Activated T-cell treated with anti-CD3 and anti-CD28 coated beads, Interleukin-2, amount 50 U/mL, for 24 hours (primary cell): ENCODE data around the gene SLC39A7.

ENCODE experiments used
- DNase-seq: peaks from one replicate; pipeline ENCODE4 v3.0.0-alpha.2; 2020
- H3K27ac Mint-ChIP-seq: 2 replicates; pipeline ENCODE4 v1.8.0; 2020; ENCODE audit warnings: mild to moderate bottlenecking, mixed read lengths
- H3K27me3 Mint-ChIP-seq: 2 replicates; pipeline ENCODE4 v1.8.0; 2020; ENCODE audit warnings: mixed read lengths
- H3K36me3 Mint-ChIP-seq: 2 replicates; pipeline ENCODE4 v1.8.0; 2020; ENCODE audit warnings: low read depth, mixed read lengths
- H3K4me1 Mint-ChIP-seq: 2 replicates; pipeline ENCODE4 v1.8.0; 2020; ENCODE audit warnings: low read depth, mixed read lengths
- H3K4me3 Mint-ChIP-seq: 2 replicates; pipeline ENCODE4 v1.8.0; 2020; ENCODE audit warnings: mild to moderate bottlenecking, moderate library complexity, mixed read lengths
- H3K9me3 Mint-ChIP-seq: 2 replicates; pipeline ENCODE4 v1.8.0; 2020; ENCODE audit warnings: mixed read lengths

Gene SLC39A7

GRCh38 chr6:33192105-33192646, 8.5 kb upstream of the SLC39A7 start, which contains the start of gene COL11A2:
COL11A2 (minus strand) TSS chr6:33192467; CDS start chr6:33192240, 227 bp downstream.
- no peak for DNase-seq
- Mint-ChIP-seq H3K27me3 (peaks cover 23% of the 10 kb centered on the region), H3K36me3 (peaks cover 37% of the 10 kb centered on the region), H3K27ac (peak within 1 kb of the TSS; percentile 57), H3K9me3 (no peaks in the 10 kb centered on the region), H3K4me1 (peaks cover 27% of the 10 kb centered on the region), H3K4me3 (peak within 1 kb of the TSS; percentile 60)

- H3K27me3 Mint-ChIP-seq, result peaks cover 23% of the 10 kb centered on the region
- peak overlapping the region; percentile 59 for H3K27ac Mint-ChIP-seq
- peak; percentile 55 for DNase-seq
These were observed 7.7 kb upstream of the SLC39A7 start for GRCh38 chr6:33192671-33193602.

GRCh38 chr6:33193619-33194018, 7.0 kb upstream of the SLC39A7 start:
- H3K9me3 Mint-ChIP-seq, result no peaks in the 10 kb centered on the region
- H3K4me1 Mint-ChIP-seq, result peaks cover 39% of the 10 kb centered on the region
- peak overlapping the region; percentile 37 for H3K4me3 Mint-ChIP-seq
- peaks cover 49% of the 10 kb centered on the region for H3K36me3 Mint-ChIP-seq
- peak overlapping the region; percentile 59 for H3K27ac Mint-ChIP-seq
- H3K27me3 Mint-ChIP-seq, result peaks cover 23% of the 10 kb centered on the region
- no peak for DNase-seq

More at GRCh38 chr6:33192671-33193602, 7.7 kb upstream of the SLC39A7 start:
- Mint-ChIP-seq H3K4me3 (peak overlapping the region; percentile 60), H3K36me3 (peaks cover 43% of the 10 kb centered on the region), H3K4me1 (peaks cover 32% of the 10 kb centered on the region), H3K9me3 (no peaks in the 10 kb centered on the region)

- no peaks in the 10 kb centered on the region for H3K9me3 Mint-ChIP-seq
- H3K4me1 Mint-ChIP-seq, result peaks cover 48% of the 10 kb centered on the region
- H3K4me3 Mint-ChIP-seq, result no peak overlapping the region
- no peak for DNase-seq
- peaks cover 23% of the 10 kb centered on the region for H3K27me3 Mint-ChIP-seq
- H3K27ac Mint-ChIP-seq, result no peak overlapping the region
- peaks cover 55% of the 10 kb centered on the region for H3K36me3 Mint-ChIP-seq
These were observed 6.2 kb upstream of the SLC39A7 start for GRCh38 chr6:33194431-33194979.

GRCh38 chr6:33195304-33196165, 5.1 kb upstream of the SLC39A7 start:
- H3K36me3 Mint-ChIP-seq, result peaks cover 62% of the 10 kb centered on the region
- no peak overlapping the region for H3K4me3 Mint-ChIP-seq
- no peaks in the 10 kb centered on the region for H3K9me3 Mint-ChIP-seq

GRCh38 chr6:33197431-33198048, 3.1 kb upstream of the SLC39A7 start:
- Mint-ChIP-seq H3K4me1 (peaks cover 60% of the 10 kb centered on the region), H3K27me3 (peaks cover 2% of the 10 kb centered on the region), H3K4me3 (peak overlapping the region; percentile 47), H3K36me3 (peaks cover 81% of the 10 kb centered on the region), H3K27ac (peak overlapping the region; percentile 99), H3K9me3 (no peaks in the 10 kb centered on the region)
- DNase-seq, result peak; percentile 58

More at GRCh38 chr6:33195304-33196165, 5.1 kb upstream of the SLC39A7 start:
- H3K27ac Mint-ChIP-seq, result peak overlapping the region; percentile 63
- peaks cover 15% of the 10 kb centered on the region for H3K27me3 Mint-ChIP-seq
- peaks cover 50% of the 10 kb centered on the region for H3K4me1 Mint-ChIP-seq
- no peak for DNase-seq

GRCh38 chr6:33198159-33198852, 2.4 kb upstream of the SLC39A7 start:
- H3K4me3 Mint-ChIP-seq, result peak overlapping the region; percentile 98
- H3K9me3 Mint-ChIP-seq, result no peaks in the 10 kb centered on the region
- DNase-seq, result no peak
- peak overlapping the region; percentile 99 for H3K27ac Mint-ChIP-seq
- H3K36me3 Mint-ChIP-seq, result peaks cover 88% of the 10 kb centered on the region
- H3K27me3 Mint-ChIP-seq, result no peaks in the 10 kb centered on the region
- peaks cover 63% of the 10 kb centered on the region for H3K4me1 Mint-ChIP-seq

GRCh38 chr6:33198853-33199436, 1.7 kb upstream of the SLC39A7 start:
- H3K9me3 Mint-ChIP-seq, result no peaks in the 10 kb centered on the region
- H3K27ac Mint-ChIP-seq, result peak overlapping the region; percentile 99
- H3K4me3 Mint-ChIP-seq, result peak overlapping the region; percentile 98
- H3K4me1 Mint-ChIP-seq, result peaks cover 63% of the 10 kb centered on the region
- H3K27me3 Mint-ChIP-seq, result no peaks in the 10 kb centered on the region
- peaks cover 89% of the 10 kb centered on the region for H3K36me3 Mint-ChIP-seq
- no peak for DNase-seq

GRCh38 chr6:33199687-33200218, 914 bp upstream of the SLC39A7 start:
- H3K9me3 Mint-ChIP-seq, result no peaks in the 10 kb centered on the region
- H3K27me3 Mint-ChIP-seq, result no peaks in the 10 kb centered on the region
- H3K27ac Mint-ChIP-seq, result peak overlapping the region; percentile 99
- DNase-seq, result peak; percentile 82
- peaks cover 86% of the 10 kb centered on the region for H3K36me3 Mint-ChIP-seq
- H3K4me1 Mint-ChIP-seq, result peaks cover 62% of the 10 kb centered on the region
- H3K4me3 Mint-ChIP-seq, result peak overlapping the region; percentile 98

GRCh38 chr6:33201147-33201545, 479 bp downstream of the SLC39A7 start:
- DNase-seq, result no peak
- H3K36me3 Mint-ChIP-seq, result peaks cover 83% of the 10 kb centered on the region
- no peaks in the 10 kb centered on the region for H3K9me3 Mint-ChIP-seq

GRCh38 chr6:33201935-33202334, 1.3 kb downstream of the SLC39A7 start:
- Mint-ChIP-seq H3K27ac (peak overlapping the region; percentile 99), H3K36me3 (peaks cover 76% of the 10 kb centered on the region), H3K27me3 (no peaks in the 10 kb centered on the region), H3K9me3 (no peaks in the 10 kb centered on the region), H3K4me1 (peaks cover 82% of the 10 kb centered on the region), H3K4me3 (peak overlapping the region; percentile 98)
- no peak for DNase-seq

More at GRCh38 chr6:33201147-33201545, 479 bp downstream of the SLC39A7 start:
- no peaks in the 10 kb centered on the region for H3K27me3 Mint-ChIP-seq
- peak overlapping the region; percentile 99 for H3K27ac Mint-ChIP-seq
- H3K4me3 Mint-ChIP-seq, result peak overlapping the region; percentile 98
- peaks cover 75% of the 10 kb centered on the region for H3K4me1 Mint-ChIP-seq

- Mint-ChIP-seq H3K9me3 (no peaks in the 10 kb centered on the region), H3K27me3 (no peaks in the 10 kb centered on the region), H3K36me3 (peaks cover 70% of the 10 kb centered on the region), H3K27ac (peak overlapping the region; percentile 99), H3K4me3 (peak overlapping the region; percentile 98), H3K4me1 (peaks cover 75% of the 10 kb centered on the region)
- DNase-seq, result no peak
These were observed 2.1 kb downstream of the SLC39A7 start for GRCh38 chr6:33202799-33203198.
